GM20000 (cell line): ENCODE measurements around the gene PPP2R2D.
"Not testable (repeated sequence)": the region's sequence is repeated elsewhere in the genome, so short reads cannot be mapped to it uniquely, and the experiment has no call there.

Experiments used
- DNase-seq: peaks from one replicate; pipeline ENCODE4 v3.0.0; 2012; ENCODE audit warnings: low spot score
- TF ChIP-seq, protein P1 (sequence below): IDR thresholded peaks from 2 replicates; pipeline ENCODE4 v1.5.1; 2012; ENCODE audit warnings: mild to moderate bottlenecking, control low read depth; ENCODE audit errors: extremely low read depth, missing control alignments

The PPP2R2D gene

DNA sequence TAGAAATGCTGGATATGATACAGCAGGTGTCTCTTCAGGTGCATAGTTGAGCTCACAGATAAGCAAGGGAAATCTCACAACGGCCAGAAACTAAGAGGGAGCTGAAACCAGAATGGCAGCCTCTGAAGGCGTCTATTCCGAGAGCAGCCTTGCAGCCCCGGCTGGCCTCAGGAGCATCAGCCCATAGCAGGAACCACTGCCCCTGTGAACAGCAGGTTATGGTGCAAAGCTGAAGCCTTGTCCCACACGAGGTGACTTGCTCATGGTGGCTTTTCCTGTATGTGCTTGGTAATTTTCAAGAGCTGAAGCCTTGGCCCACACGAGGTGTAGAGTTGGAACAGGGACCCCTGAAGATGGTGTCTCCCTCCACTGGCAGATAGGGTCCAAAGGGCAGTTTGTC lies 47.7 kb downstream of the PPP2R2D start:
- TF ChIP-seq, protein P1, sequence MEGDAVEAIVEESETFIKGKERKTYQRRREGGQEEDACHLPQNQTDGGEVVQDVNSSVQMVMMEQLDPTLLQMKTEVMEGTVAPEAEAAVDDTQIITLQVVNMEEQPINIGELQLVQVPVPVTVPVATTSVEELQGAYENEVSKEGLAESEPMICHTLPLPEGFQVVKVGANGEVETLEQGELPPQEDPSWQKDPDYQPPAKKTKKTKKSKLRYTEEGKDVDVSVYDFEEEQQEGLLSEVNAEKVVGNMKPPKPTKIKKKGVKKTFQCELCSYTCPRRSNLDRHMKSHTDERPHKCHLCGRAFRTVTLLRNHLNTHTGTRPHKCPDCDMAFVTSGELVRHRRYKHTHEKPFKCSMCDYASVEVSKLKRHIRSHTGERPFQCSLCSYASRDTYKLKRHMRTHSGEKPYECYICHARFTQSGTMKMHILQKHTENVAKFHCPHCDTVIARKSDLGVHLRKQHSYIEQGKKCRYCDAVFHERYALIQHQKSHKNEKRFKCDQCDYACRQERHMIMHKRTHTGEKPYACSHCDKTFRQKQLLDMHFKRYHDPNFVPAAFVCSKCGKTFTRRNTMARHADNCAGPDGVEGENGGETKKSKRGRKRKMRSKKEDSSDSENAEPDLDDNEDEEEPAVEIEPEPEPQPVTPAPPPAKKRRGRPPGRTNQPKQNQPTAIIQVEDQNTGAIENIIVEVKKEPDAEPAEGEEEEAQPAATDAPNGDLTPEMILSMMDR = no peak
- no peak for DNase-seq

GRCh38 chr10:131949041-131949862 lies 48.4 kb downstream of the PPP2R2D start:
- no peak for DNase-seq
- TF ChIP-seq, protein P1 = no peak

DNA sequence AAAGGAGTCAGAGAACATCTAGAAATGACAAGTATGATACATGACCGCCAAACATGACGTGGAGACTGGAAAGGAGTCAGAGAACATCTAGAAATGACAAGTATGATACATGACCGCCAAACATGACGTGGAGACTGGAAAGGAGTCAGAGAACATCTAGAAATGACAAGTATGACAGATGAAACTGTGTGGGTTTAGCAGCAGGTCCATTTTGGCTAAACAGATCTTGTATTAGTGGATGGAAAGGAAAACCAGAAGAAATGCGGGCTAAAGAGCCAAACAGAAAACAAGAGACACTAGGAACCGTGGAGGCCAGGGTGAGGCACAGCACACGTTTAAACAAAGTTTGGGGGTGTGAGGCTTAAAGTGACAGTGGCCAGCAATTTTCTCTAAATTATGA lies 49.1 kb downstream of the PPP2R2D start:
- not testable (repeated sequence) for DNase-seq

- no peak for DNase-seq
- TF ChIP-seq, protein P1 = no peak
Observed at GRCh38 chr10:131954356-131954965, 53.7 kb downstream of the PPP2R2D start.

- DNase-seq = no peak
- TF ChIP-seq, protein P1 = no peak
Observed at GRCh38 chr10:131955591-131956340, 55.0 kb downstream of the PPP2R2D start.

GRCh38 chr10:131959841-131960240 lies 59.0 kb downstream of the PPP2R2D start:
- TF ChIP-seq, protein P1 = no peak
- no peak for DNase-seq

DNA sequence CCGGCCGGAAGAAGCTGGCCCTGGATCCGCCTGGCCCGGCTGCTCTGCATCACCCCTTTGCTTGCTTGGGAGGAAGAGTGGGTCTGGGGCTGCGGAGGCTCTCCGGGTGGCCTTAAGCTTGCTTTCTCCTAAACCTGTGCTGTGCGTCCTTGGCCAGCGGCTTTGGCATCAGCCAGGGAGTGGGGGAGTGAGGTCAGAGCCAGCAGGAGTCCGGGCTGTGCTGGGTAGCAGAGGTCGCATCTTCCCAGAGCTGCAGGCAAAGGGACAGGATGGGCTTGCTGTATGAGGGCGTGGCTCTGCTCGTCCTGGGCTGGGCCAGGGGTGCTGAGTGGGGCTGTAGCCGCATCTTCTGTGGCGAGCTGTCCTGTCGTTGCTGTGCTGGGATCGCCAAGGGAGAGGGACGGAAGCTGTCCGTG lies 59.8 kb downstream of the PPP2R2D start:
- TF ChIP-seq, protein P1 = no peak

More for the DNA sequence above, 59.8 kb downstream of the PPP2R2D start:
- no peak for DNase-seq
